CD4-positive, alpha-beta T cell treated with Interleukin-2 at 100 ng/mL for 4 hours (primary cell): ENCODE results near the gene E2F2.
"Not testable (repeated sequence)": the region's sequence is repeated elsewhere in the genome, so short reads cannot be mapped to it uniquely, and the experiment has no call there.

Experiments used
- DNase-seq: peaks from one replicate; pipeline ENCODE4 v3.0.0-alpha.2; 2020; ENCODE audit warnings: low spot score

Gene E2F2

GRCh38 chr1:23524716-23525401 lies 6.2 kb downstream of the E2F2 start:
- DNase-seq, result peak; percentile 51

GRCh38 chr1:23524163-23524562 lies 6.9 kb downstream of the E2F2 start:
- DNase-seq, result no peak

GRCh38 chr1:23522244-23522982 lies 8.6 kb downstream of the E2F2 start:
- no peak for DNase-seq

- no peak for DNase-seq
These were observed 9.4 kb downstream of the E2F2 start for GRCh38 chr1:23521588-23521987.

- no peak for DNase-seq
These were observed 13.5 kb downstream of the E2F2 start for GRCh38 chr1:23517581-23517980.

GRCh38 chr1:23515905-23516304 lies 15.1 kb downstream of the E2F2 start:
- DNase-seq, result no peak

GRCh38 chr1:23514111-23514679 lies 16.8 kb downstream of the E2F2 start:
- no peak for DNase-seq

GRCh38 chr1:23509896-23510295 lies 21.1 kb downstream of the E2F2 start:
- DNase-seq, result no peak

- no peak for DNase-seq
These were observed 24.5 kb downstream of the E2F2 start for GRCh38 chr1:23506376-23507107.

GRCh38 chr1:23505851-23506250 lies 25.2 kb downstream of the E2F2 start:
- no peak for DNase-seq

GRCh38 chr1:23504156-23504555 lies 26.9 kb downstream of the E2F2 start:
- DNase-seq, result not testable (repeated sequence)

- no peak for DNase-seq
These were observed 28.1 kb downstream of the E2F2 start for GRCh38 chr1:23502951-23503350.

- DNase-seq, result no peak
These were observed 30.6 kb downstream of the E2F2 start for GRCh38 chr1:23500466-23500865.

GRCh38 chr1:23497777-23498439 lies 33.1 kb downstream of the E2F2 start:
- DNase-seq, result no peak

- DNase-seq, result no peak
These were observed 34.4 kb downstream of the E2F2 start for GRCh38 chr1:23496490-23497181.

- not testable (repeated sequence) for DNase-seq
These were observed 36.2 kb downstream of the E2F2 start for GRCh38 chr1:23494836-23495235.

- DNase-seq, result not testable (repeated sequence)
These were observed 38.3 kb downstream of the E2F2 start for GRCh38 chr1:23492776-23493175.

GRCh38 chr1:23492132-23492720 lies 38.8 kb downstream of the E2F2 start:
- DNase-seq, result no peak

GRCh38 chr1:23489842-23490241 lies 41.2 kb downstream of the E2F2 start:
- DNase-seq, result no peak

GRCh38 chr1:23485002-23485332 lies 46.1 kb downstream of the E2F2 start:
- DNase-seq, result no peak
